AG08396 (cell line): Measurements from ENCODE around the gene MORN4.
"Not testable (repeated sequence)": the region's sequence is repeated elsewhere in the genome, so short reads cannot be mapped to it uniquely, and the experiment has no call there.

ENCODE experiments used
- DNase-seq: peaks from one replicate; pipeline ENCODE4 v3.0.0; 2012; ENCODE audit warnings: low spot score, mixed read lengths

Gene MORN4

GRCh38 chr10:97596101-97597082, 36.9 kb downstream of the MORN4 start:
- DNase-seq: peak; percentile 80

- DNase-seq: no peak
These were observed 39.9 kb downstream of the MORN4 start for GRCh38 chr10:97593421-97593820.

- no peak for DNase-seq
These were observed 42.4 kb downstream of the MORN4 start for GRCh38 chr10:97590748-97591495.

GRCh38 chr10:97590082-97590747, 43.1 kb downstream of the MORN4 start:
- DNase-seq: no peak

- no peak for DNase-seq
These were observed 43.8 kb downstream of the MORN4 start, which contains the start of gene C10orf62 for GRCh38 chr10:97589479-97589878. TSS of gene C10orf62 (plus strand) at chr10:97589721. CDS start at chr10:97589898, 177 bp downstream.

GRCh38 chr10:97587183-97587582, 46.1 kb downstream of the MORN4 start:
- no peak for DNase-seq

GRCh38 chr10:97585439-97585811, 47.9 kb downstream of the MORN4 start:
- DNase-seq: peak; percentile 2

GRCh38 chr10:97584798-97585438, 48.4 kb downstream of the MORN4 start:
- peak; percentile 3 for DNase-seq

GRCh38 chr10:97584060-97584797, 49.1 kb downstream of the MORN4 start, which contains the start of gene HOGA1:
TSS of gene HOGA1 (plus strand) at chr10:97584389. CDS start at chr10:97584704, 315 bp downstream.
- DNase-seq: peak; percentile 85

- DNase-seq: no peak
These were observed 49.8 kb downstream of the MORN4 start for GRCh38 chr10:97583476-97583875.

GRCh38 chr10:97582169-97582568, 51.1 kb downstream of the MORN4 start:
- DNase-seq: no peak

GRCh38 chr10:97580421-97581367, 52.6 kb downstream of the MORN4 start:
- DNase-seq: no peak

GRCh38 chr10:97578171-97578844, 55.0 kb downstream of the MORN4 start:
- no peak for DNase-seq

GRCh38 chr10:97577701-97578100, 55.6 kb downstream of the MORN4 start:
- no peak for DNase-seq

- not testable (repeated sequence) for DNase-seq
These were observed 56.8 kb downstream of the MORN4 start for GRCh38 chr10:97576487-97576886.

GRCh38 chr10:97575127-97575668, 58.1 kb downstream of the MORN4 start:
- no peak for DNase-seq

GRCh38 chr10:97574374-97575126, 58.8 kb downstream of the MORN4 start:
- DNase-seq: peak; percentile 85

- DNase-seq: no peak
These were observed 59.6 kb downstream of the MORN4 start for GRCh38 chr10:97573672-97574071.
